CD4-positive, alpha-beta T cell treated with Interleukin-15 for 1 hour (primary cell): Measurements from ENCODE around the gene ABLIM3.

Source experiments
- DNase-seq: peaks from one replicate; pipeline ENCODE4 v3.0.0-alpha.2; 2020

The ABLIM3 gene

GRCh38 chr5:149221326-149221725 lies 80.0 kb downstream of the ABLIM3 start:
- no peak for DNase-seq

DNA sequence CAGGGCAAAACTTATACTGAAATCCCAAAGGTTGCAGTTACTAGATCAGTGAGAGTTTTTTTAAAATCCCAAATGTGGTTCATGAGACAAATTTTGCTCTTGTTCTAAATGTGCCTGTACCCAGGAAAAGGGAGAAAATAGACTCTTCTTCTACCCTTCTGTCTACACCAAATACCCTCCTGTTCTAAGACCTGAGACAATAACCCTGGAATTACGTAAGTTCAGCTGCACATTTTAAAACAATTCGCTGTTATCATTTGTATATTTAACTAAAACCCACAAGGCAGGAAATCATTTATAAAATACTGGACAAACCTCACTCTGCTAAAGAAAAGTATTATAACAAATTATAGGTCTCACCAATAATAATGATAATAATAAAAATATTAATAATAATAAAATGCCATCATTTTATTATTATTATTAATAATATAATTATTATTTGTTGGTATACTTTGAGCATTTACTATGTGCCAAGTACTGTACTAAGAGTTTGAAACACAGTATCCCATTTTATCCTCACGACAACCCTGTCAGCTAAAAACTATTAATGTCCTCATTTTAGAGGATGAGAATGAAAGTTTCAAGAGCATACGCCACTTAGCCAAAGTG lies 80.5 kb downstream of the ABLIM3 start:
- no peak for DNase-seq

DNA sequence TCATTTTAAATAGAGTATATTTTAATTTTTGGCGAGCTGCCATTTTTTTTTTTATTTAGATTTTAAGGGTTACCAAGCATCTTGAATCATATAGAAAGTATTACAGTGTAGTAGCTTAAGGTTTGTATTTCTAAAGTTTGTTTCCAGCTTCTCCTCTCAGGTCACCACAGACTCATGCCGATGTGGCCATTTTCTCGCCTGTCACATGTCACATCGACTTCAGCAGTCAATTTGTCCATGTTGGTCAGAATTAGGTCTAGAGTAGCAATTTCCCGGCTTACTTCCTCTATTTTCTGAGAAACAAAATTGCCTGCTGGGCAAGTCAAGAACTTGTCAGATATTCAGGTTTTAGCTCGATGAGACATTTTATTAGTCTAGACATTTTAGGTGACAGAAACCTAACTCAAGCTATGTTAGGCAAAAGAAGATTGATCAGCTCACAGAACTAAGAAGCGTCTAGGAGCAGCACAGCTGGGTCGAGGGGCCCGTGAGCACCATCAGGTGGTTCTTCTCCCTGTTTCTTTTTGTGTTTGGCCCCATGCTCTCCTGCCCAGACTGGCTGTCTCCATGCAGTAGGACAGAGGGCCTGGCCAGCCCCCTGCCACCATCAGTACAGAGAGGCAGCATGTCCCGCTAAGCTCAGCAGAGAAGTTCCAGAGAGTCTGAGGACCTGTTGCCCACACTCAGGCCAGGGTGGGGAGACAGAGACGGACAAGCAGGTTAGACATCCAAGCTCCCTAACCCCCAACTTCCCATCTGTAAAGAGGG lies 82.0 kb downstream of the ABLIM3 start:
- no peak for DNase-seq

- DNase-seq, result no peak
Observed at GRCh38 chr5:149224282-149224681, 83.0 kb downstream of the ABLIM3 start.

DNA sequence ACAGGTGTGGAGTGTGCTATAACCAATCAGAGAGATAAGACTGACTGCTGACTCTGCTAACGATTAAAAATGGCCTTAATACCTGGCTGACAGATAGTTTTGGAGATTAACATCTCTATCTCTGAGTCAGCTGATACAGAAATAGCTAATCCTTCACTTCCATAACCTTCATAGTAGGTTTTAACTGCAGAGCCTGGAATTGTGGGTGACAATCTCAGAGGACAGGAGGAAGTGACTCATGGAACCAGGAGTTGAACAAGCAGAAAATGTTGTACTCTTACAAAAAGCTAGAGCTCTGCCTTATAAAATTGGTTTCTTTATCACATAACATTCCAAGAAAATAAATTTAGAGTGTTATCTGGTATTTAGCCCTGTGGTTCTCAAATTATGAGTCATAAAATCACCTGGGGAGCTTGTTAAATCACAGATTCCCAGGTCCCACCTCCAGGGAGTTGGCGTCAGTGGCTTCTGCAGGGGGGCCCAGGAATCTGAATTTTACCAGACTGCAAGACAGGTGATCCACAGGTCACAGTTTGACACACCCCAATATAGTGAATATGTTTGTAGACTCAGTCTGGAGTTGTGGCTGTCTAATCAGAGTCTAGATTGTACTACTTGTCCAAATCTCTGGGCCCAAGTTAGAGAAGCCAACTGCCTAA lies 86.0 kb downstream of the ABLIM3 start:
- DNase-seq, result no peak

GRCh38 chr5:149228618-149229297 lies 87.5 kb downstream of the ABLIM3 start:
- DNase-seq, result no peak

- DNase-seq, result no peak
Observed at GRCh38 chr5:149229298-149229937, 88.1 kb downstream of the ABLIM3 start.

GRCh38 chr5:149235841-149236240 lies 94.5 kb downstream of the ABLIM3 start:
- no peak for DNase-seq

DNA sequence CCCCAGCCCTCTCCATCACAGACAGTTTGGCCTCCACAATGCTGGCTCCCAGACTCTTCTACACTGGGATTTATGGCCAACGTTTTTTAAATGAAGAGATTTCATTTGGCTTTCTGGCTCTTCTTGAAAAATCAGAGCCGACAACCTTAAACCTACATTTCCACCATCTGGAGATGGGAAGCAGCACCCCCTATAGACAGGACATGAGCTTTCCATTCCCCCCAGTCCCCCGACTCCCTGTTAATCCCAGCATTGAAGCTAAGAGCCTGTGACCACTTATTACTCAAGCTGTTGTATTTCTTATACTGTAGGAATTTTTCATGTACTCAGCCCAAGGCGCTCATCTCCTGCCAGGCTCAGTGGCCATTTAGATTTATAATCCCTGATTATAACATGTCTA lies 96.4 kb downstream of the ABLIM3 start:
- no peak for DNase-seq

DNA sequence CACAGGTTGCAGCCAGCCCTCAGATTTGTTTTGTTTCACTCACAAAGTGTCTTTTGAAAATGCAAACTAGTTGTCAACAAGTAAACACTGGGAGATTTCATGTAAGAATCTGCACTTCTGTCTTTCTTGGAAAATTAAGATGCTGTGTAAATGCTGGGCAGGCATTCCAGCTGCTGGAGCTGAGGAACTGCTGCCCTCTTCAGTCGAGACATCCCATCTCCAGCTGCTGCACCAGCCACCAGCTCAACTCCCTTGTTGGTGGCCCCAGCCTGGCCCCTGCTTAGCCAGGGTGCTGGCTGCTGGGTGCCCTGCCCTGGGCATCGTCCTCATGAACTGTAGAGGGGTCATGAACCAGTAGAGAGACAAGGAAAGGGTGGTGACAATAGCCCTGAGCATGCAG lies 97.2 kb downstream of the ABLIM3 start:
- no peak for DNase-seq

- DNase-seq, result no peak
Observed at GRCh38 chr5:149239917-149240316, 98.6 kb downstream of the ABLIM3 start.

DNA sequence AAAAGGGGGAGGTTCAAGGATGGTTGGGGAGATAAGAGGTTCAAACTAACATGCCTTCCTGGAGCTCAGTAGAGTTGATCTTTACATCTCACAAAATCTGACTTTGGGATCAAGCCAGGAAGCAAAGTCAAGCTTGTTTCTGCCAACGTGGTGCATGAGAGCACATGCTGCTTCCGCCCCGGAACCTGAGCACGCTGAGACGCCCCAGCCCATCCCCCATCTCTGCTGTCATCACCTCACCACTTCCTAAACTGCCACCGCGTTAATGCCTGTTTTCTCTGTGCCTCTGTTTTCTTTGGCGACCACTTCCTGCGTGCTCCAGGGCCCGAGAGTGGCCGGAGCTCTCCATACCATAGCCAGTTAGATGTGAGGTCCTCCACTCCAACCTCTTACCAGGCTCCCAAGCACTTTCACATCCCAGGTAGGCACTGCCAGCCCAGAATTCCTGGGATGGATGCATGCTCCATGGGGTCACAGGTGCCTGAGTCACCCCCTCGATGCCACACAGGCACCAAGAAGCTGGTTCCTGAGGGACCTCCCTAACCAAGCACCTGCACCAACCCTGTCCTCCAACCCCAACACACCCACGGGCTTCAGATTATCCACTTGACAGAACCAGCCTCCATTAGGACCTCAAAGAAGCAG lies 99.2 kb downstream of the ABLIM3 start:
- DNase-seq, result peak; percentile 76

GRCh38 chr5:149242339-149242738 lies 101.0 kb downstream of the ABLIM3 start:
- DNase-seq, result no peak

- no peak for DNase-seq
Observed at GRCh38 chr5:149246906-149247305, 105.6 kb downstream of the ABLIM3 start.

- no peak for DNase-seq
Observed at GRCh38 chr5:149247726-149248125, 106.4 kb downstream of the ABLIM3 start.

DNA sequence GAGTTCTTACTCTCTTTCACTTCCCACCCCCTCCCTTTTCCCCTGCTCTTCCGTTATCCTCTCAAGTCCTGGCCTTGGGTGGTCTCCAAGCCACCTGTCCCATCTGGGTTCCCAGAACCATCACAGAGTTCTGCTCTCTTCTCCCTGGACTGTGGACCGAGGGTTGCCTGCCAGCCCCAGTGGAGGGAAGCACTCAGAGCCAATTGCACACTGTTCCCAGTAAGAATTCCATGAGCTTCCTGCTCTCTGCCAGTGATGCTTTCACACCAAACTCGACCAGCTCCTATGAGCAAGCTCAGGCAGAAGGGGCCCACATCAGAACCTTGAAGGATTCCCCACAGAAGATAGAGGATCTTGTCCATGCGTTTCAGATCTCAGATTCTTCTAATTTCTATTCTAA lies 110.3 kb downstream of the ABLIM3 start:
- DNase-seq, result no peak

DNA sequence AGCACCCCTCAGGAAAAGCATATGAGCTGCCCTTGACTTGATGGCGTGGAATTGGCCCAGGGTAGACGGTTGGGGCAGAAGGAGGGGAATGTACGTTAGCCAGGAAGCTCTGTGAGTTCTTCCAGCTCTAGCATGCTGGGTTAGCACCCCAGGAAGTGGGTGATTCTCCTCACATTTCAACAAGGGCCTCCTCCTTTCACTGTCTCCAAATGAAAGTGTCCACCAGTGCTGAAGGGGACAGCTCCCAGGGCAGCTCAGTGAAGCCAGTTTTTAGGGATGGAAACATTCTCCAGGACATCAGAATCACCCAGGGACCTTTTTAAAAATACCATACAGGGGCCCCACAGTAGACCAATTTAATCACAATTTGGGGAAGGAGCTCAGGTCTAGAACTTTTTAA lies 113.2 kb downstream of the ABLIM3 start:
- no peak for DNase-seq

DNA sequence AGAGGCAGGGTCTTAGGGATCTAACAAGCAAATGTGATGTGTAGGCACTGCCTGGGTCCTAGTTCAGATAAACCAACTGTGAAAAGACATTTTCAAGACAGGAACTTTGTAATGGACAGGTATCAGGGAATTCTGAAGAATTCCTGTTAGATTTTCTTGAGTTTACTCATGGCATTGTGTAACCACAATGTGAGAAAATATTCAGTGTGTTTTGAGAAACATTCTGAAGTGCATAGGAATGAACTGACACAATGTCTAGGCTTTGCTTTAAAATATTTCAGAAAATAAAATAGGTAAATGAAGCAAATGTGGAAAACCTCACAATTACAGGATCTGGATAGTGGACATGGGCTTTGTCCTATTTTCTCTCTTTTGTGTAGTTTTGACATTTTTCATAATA lies 115.2 kb downstream of the ABLIM3 start:
- no peak for DNase-seq

GRCh38 chr5:149257131-149257530 lies 115.8 kb downstream of the ABLIM3 start:
- no peak for DNase-seq

DNA sequence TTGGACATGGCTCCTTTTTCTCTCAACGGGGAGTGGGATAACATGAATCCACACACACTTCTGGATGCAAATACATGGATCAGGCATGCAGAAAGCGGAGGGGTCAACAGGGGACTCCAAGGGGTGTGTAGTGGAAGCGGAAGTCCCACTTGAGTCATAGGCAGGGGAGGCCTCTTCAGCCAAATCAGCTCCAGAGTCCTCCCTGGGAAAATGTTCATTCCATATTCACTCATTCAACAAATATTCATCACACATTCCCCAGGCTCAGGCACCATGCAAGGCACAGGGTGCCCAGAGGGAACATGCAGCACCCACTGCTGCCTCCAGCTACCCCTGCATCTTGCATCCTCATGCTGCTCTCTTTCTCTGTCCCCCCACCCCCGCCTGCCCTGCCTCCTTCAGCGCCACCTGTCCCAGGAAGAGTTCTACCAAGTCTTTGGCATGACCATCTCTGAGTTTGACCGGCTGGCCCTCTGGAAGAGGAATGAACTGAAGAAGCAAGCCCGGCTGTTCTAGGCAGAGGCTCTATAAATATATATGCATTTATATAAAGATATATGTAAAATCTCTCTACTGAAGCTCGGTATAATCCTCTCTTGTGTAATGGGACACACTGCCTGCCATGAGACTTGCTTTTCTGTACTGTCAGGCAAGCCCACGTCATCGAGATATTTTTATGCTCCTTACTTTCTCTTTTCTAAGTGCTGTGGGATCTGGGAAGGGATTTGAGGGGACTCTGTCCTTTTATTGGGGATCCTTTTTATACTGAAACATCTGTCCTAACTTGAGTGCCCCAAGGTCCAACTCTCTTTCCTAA lies 116.8 kb downstream of the ABLIM3 start:
- no peak for DNase-seq

DNA sequence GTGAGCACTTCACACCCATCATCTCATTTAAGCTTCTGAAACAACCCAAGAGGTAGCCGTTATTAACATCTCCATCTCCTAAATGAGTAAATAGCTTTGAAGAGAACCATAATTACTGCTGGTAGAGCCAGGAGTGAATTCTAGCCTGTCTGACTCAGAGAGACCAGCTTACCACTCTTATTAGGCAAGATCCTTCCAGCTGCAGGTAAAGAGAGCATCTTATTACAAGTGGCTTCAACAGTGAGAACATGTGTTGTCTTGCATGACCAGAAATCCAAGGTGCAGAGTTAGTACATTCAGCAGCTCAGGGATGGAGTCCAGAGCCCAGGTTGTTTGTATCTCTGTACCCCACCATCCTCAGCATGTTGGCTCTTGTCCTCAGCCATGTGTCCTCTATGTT lies 119.5 kb downstream of the ABLIM3 start:
- no peak for DNase-seq

- no peak for DNase-seq
Observed at GRCh38 chr5:149261246-149261645, 120.0 kb downstream of the ABLIM3 start.
